ENCODE measurements around the gene FBXO47. TPM values are rescaled to one million over a fixed set of nuclear protein-coding genes. Genes with fewer than 3 reads are reported as not detected.
"Not testable (repeated sequence)": the region's sequence is repeated elsewhere in the genome, so short reads cannot be mapped to it uniquely, and the experiment has no call there.

The FBXO47 gene
- total and polyA plus RNA-seq, 2 donors (not counting 1 experiment from before 2014, with no cell fraction given), result not detected

- Histone ChIP-seq H3K36me3 (replicated peaks in 1 of 2; ENCODE audit: control extremely low read depth in 1 of 2, control insufficient read depth in 1 of 2, extremely low read depth in 1 of 2, insufficient read depth in 2 of 2, low read length in 1 of 2) (no peaks in the 10 kb centered on the region), H3K4me3 (ENCODE audit: control extremely low read depth in 1 of 5, extremely low read depth in 1 of 5, insufficient read depth in 1 of 5, low read depth in 2 of 5, low read length in 4 of 5) (no peak overlapping the region), H3K27ac (ENCODE audit: low read length in 2 of 2) (no peak overlapping the region), H3K4me1 (ENCODE audit: control insufficient read depth in 2 of 2, insufficient read depth in 2 of 2, low read length in 2 of 2) (no peaks in the 10 kb centered on the region), H3K9ac (ENCODE audit: low read length) (no peak overlapping the region), H3K4me2 (replicated peaks; ENCODE audit: low read depth, low read length, poor library complexity, severe bottlenecking) (no peak overlapping the region), H3K9me3 (ENCODE audit: control extremely low read depth in 1 of 3, control insufficient read depth in 2 of 3, insufficient read depth in 1 of 3, low read length in 2 of 3) (no peaks in the 10 kb centered on the region), H4K20me1 (ENCODE audit: control insufficient read depth, insufficient read depth, low read length, poor library complexity, severe bottlenecking) (no peaks in the 10 kb centered on the region), H3K27me3 (replicated peaks in 1 of 4; ENCODE audit: control extremely low read depth in 1 of 4, control insufficient read depth in 3 of 4, insufficient read depth in 4 of 4, low read length in 3 of 4) (no peaks in the 10 kb centered on the region), H2AFZ (ENCODE audit: insufficient read depth, low read depth, low read length, poor library complexity, severe bottlenecking) (no peak overlapping the region), H3K79me2 (ENCODE audit: control insufficient read depth, insufficient read depth, low read length) (no peaks in the 10 kb centered on the region)
- ATAC-seq (ENCODE audit: low read depth), result no peak
- Mint-ChIP-seq H3K27ac (no peak overlapping the region), H3K27me3 (no peaks in the 10 kb centered on the region), H3K4me1 (no peaks in the 10 kb centered on the region), H3K4me3 (no peak overlapping the region), H3K9me3 (ENCODE audit: insufficient read depth) (no peaks in the 10 kb centered on the region)
- intact Hi-C loops (cut with micrococcal nuclease), result no loop called here
- no peak for DNase-seq
- CTCF ChIA-PET, result interaction anchor here (0.8 to 1.3 kb wide), 3 partner anchors 9 to 206 kb away, joined by 3 to 5 read pairs (median 3); partner anchors contain the start of gene FBXO47
- TF ChIP-seq CTCF (IDR thresholded peaks at IDR 0.05), result no peak
- no peak for TF ChIP-seq EZH2 (IDR thresholded peaks at IDR 0.05; ENCODE audit: borderline replicate concordance, insufficient read depth, low read depth, low read length, poor library complexity, severe bottlenecking)
- POLR2A ChIA-PET, result no interaction called here
These were observed 8.4 kb downstream of the FBXO47 start for GRCh38 chr17:38958756-38959155.

GRCh38 chr17:38958326-38958725 is 8.9 kb downstream of the FBXO47 start:
- Mint-ChIP-seq H3K27me3 (no peaks in the 10 kb centered on the region), H3K9me3 (ENCODE audit: insufficient read depth) (no peaks in the 10 kb centered on the region), H3K27ac (no peak overlapping the region), H3K4me1 (no peaks in the 10 kb centered on the region), H3K4me3 (no peak overlapping the region)
- Histone ChIP-seq H4K20me1 (ENCODE audit: control insufficient read depth, insufficient read depth, low read length, poor library complexity, severe bottlenecking) (no peaks in the 10 kb centered on the region), H3K9ac (ENCODE audit: low read length) (no peak overlapping the region), H3K4me1 (ENCODE audit: control insufficient read depth in 2 of 2, insufficient read depth in 2 of 2, low read length in 2 of 2) (no peaks in the 10 kb centered on the region), H3K79me2 (ENCODE audit: control insufficient read depth, insufficient read depth, low read length) (no peaks in the 10 kb centered on the region), H3K4me2 (replicated peaks; ENCODE audit: low read depth, low read length, poor library complexity, severe bottlenecking) (no peak overlapping the region), H3K27ac (ENCODE audit: low read length in 2 of 2) (no peak overlapping the region), H3K27me3 (replicated peaks in 1 of 4; ENCODE audit: control extremely low read depth in 1 of 4, control insufficient read depth in 3 of 4, insufficient read depth in 4 of 4, low read length in 3 of 4) (no peaks in the 10 kb centered on the region), H3K4me3 (ENCODE audit: control extremely low read depth in 1 of 5, extremely low read depth in 1 of 5, insufficient read depth in 1 of 5, low read depth in 2 of 5, low read length in 4 of 5) (no peak overlapping the region), H3K36me3 (replicated peaks in 1 of 2; ENCODE audit: control extremely low read depth in 1 of 2, control insufficient read depth in 1 of 2, extremely low read depth in 1 of 2, insufficient read depth in 2 of 2, low read length in 1 of 2) (no peaks in the 10 kb centered on the region), H3K9me3 (ENCODE audit: control extremely low read depth in 1 of 3, control insufficient read depth in 2 of 3, insufficient read depth in 1 of 3, low read length in 2 of 3) (no peaks in the 10 kb centered on the region), H2AFZ (ENCODE audit: insufficient read depth, low read depth, low read length, poor library complexity, severe bottlenecking) (no peak overlapping the region)
- no CpG with 5 or more reads among the region's 1 CpG for WGBS (ENCODE audit: insufficient coverage)
- ATAC-seq (ENCODE audit: low read depth) (no peak), DNase-seq (no peak)
- POLR2A ChIA-PET, result no interaction called here
- intact Hi-C loops (cut with micrococcal nuclease), result no loop called here
- TF ChIP-seq EZH2 (IDR thresholded peaks at IDR 0.05; ENCODE audit: borderline replicate concordance, insufficient read depth, low read depth, low read length, poor library complexity, severe bottlenecking) (no peak), CTCF (IDR thresholded peaks at IDR 0.05) (no peak)
- CTCF ChIA-PET, result interaction anchor here (0.8 to 1.3 kb wide), 3 partner anchors 9 to 207 kb away, joined by 3 to 5 read pairs (median 3); partner anchors contain the start of gene FBXO47

GRCh38 chr17:38953800-38954199 is 13.4 kb downstream of the FBXO47 start:
- H3K27me3 Mint-ChIP-seq; H3K9me3 Mint-ChIP-seq (ENCODE audit: insufficient read depth); H3K27ac ChIP-seq (ENCODE audit: low read length in 2 of 2): not testable (repeated sequence)

More at GRCh38 chr17:38953800-38954199, 13.4 kb downstream of the FBXO47 start:
- H3K79me2 ChIP-seq (ENCODE audit: control insufficient read depth, insufficient read depth, low read length); H3K27me3 ChIP-seq (replicated peaks in 1 of 4; ENCODE audit: control extremely low read depth in 1 of 4, control insufficient read depth in 3 of 4, insufficient read depth in 4 of 4, low read length in 3 of 4); H3K36me3 ChIP-seq (replicated peaks in 1 of 2; ENCODE audit: control extremely low read depth in 1 of 2, control insufficient read depth in 1 of 2, extremely low read depth in 1 of 2, insufficient read depth in 2 of 2, low read length in 1 of 2); H4K20me1 ChIP-seq (ENCODE audit: control insufficient read depth, insufficient read depth, low read length, poor library complexity, severe bottlenecking); H2AFZ ChIP-seq (ENCODE audit: insufficient read depth, low read depth, low read length, poor library complexity, severe bottlenecking); H3K27ac Mint-ChIP-seq; H3K4me3 Mint-ChIP-seq; CTCF ChIA-PET; ATAC-seq (ENCODE audit: low read depth); H3K9ac ChIP-seq (ENCODE audit: low read length); POLR2A ChIA-PET; H3K4me2 ChIP-seq (replicated peaks; ENCODE audit: low read depth, low read length, poor library complexity, severe bottlenecking); intact Hi-C loops (cut with micrococcal nuclease); H3K4me1 ChIP-seq (ENCODE audit: control insufficient read depth in 2 of 2, insufficient read depth in 2 of 2, low read length in 2 of 2); H3K9me3 ChIP-seq (ENCODE audit: control extremely low read depth in 1 of 3, control insufficient read depth in 2 of 3, insufficient read depth in 1 of 3, low read length in 2 of 3); DNase-seq; H3K4me1 Mint-ChIP-seq; H3K4me3 ChIP-seq (ENCODE audit: control extremely low read depth in 1 of 5, extremely low read depth in 1 of 5, insufficient read depth in 1 of 5, low read depth in 2 of 5, low read length in 4 of 5): not testable (repeated sequence)
- 100% methylated on average over 1 of the region's 7 CpGs for WGBS (ENCODE audit: insufficient coverage)
